Activated naive CD4-positive, alpha-beta T cell treated with anti-CD3 and anti-CD28 coated beads, Interleukin-2, amount 50 U/mL, for 24 hours (primary cell): ENCODE data around the gene SESTD1.
"Not testable (repeated sequence)": the region's sequence is repeated elsewhere in the genome, so short reads cannot be mapped to it uniquely, and the experiment has no call there.

ENCODE experiments used
- H3K27ac Mint-ChIP-seq: one replicate; pipeline ENCODE4 v1.8.0; 2021; ENCODE audit warnings: mild to moderate bottlenecking, mixed read lengths
- H3K27me3 Mint-ChIP-seq: one replicate; pipeline ENCODE4 v1.8.0; 2021; ENCODE audit warnings: mixed read lengths
- H3K36me3 Mint-ChIP-seq: one replicate; pipeline ENCODE4 v1.8.0; 2021; ENCODE audit warnings: mixed read lengths
- H3K4me1 Mint-ChIP-seq: one replicate; pipeline ENCODE4 v1.8.0; 2021; ENCODE audit warnings: mixed read lengths
- H3K4me3 Mint-ChIP-seq: one replicate; pipeline ENCODE4 v1.8.0; 2021; ENCODE audit warnings: mild to moderate bottlenecking, mixed read lengths
- H3K9me3 Mint-ChIP-seq: one replicate; pipeline ENCODE4 v1.8.0; 2021; ENCODE audit warnings: mixed read lengths

Gene SESTD1

GRCh38 chr2:179234658-179235240 lies 29.9 kb downstream of the SESTD1 start:
- Mint-ChIP-seq H3K4me3 (no peak overlapping the region), H3K4me1 (peaks cover 26% of the 10 kb centered on the region), H3K27me3 (no peaks in the 10 kb centered on the region), H3K36me3 (no peaks in the 10 kb centered on the region), H3K9me3 (no peaks in the 10 kb centered on the region), H3K27ac (no peak overlapping the region)

DNA sequence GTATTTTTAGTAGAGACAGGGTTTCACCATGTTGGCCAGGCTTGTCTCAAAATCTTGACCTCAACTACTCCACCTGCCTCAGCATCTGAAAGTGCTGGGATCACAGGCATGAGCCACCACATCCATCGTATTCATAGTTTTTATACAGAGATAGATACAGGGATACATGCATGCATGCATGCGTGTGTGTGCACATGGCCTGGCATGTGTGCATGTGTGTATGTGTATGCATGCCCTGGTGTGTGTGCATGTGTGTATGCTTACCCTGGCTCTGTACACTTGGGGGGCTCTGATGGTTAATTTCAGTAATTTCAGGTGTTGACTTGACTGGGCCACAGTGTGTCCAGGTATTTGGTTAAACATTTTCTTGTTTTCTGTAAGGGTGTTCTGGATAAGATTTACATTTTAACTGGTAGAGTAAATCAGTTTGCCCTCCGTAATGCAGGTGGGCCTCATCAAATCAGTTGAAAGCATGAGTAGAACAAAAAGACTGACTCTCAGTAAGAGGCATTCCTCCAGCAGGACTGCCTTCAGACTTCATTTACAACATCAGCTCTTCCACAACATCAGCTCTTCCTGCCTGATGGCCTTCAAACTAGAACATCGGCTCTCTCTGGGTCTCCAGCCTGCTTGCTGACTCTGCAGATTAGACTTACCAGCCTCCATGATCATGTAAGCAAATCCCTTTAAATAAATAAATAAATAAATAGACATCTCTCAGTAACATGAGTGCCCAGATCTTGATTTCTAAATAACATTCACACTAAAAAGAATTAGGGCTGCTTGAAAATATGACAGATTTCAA lies 30.8 kb downstream of the SESTD1 start:
- Mint-ChIP-seq H3K36me3 (no peaks in the 10 kb centered on the region), H3K4me1 (peaks cover 17% of the 10 kb centered on the region), H3K9me3 (no peaks in the 10 kb centered on the region), H3K4me3 (no peak overlapping the region), H3K27me3 (no peaks in the 10 kb centered on the region), H3K27ac (no peak overlapping the region)

DNA sequence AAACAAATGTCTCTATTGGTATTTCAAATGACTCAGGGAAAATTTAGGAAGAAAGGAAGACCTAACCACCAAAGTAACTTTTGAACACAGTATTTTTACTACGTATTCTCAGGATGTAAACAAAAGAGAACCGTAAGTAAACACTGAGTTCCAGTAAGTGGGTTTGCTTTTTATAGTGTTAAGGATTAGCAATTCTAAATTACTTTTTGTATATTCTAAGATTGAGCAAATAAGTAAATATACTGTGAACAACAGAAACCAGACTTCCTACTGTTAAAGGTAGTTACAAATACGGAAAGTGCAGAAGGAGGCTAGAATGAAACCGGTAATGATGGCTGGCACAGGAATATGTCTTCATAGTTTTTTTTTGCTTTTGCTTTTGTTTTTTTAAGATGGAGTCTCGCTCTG lies 31.5 kb downstream of the SESTD1 start:
- Mint-ChIP-seq H3K27ac (no peak overlapping the region), H3K36me3 (peaks cover 2% of the 10 kb centered on the region), H3K9me3 (no peaks in the 10 kb centered on the region), H3K4me3 (no peak overlapping the region), H3K4me1 (peaks cover 11% of the 10 kb centered on the region), H3K27me3 (no peaks in the 10 kb centered on the region)

- no peaks in the 10 kb centered on the region for H3K27me3 Mint-ChIP-seq
- no peak overlapping the region for H3K27ac Mint-ChIP-seq
These were observed 37.7 kb downstream of the SESTD1 start for GRCh38 chr2:179226961-179227259.

GRCh38 chr2:179226203-179226960 lies 38.2 kb downstream of the SESTD1 start:
- H3K27ac Mint-ChIP-seq = no peak overlapping the region
- no peaks in the 10 kb centered on the region for H3K4me1 Mint-ChIP-seq
- H3K4me3 Mint-ChIP-seq = no peak overlapping the region
- H3K9me3 Mint-ChIP-seq = no peaks in the 10 kb centered on the region
- H3K27me3 Mint-ChIP-seq = no peaks in the 10 kb centered on the region
- H3K36me3 Mint-ChIP-seq = peaks cover 2% of the 10 kb centered on the region

More at GRCh38 chr2:179226961-179227259, 37.7 kb downstream of the SESTD1 start:
- H3K36me3 Mint-ChIP-seq = peaks cover 2% of the 10 kb centered on the region
- no peaks in the 10 kb centered on the region for H3K9me3 Mint-ChIP-seq
- H3K4me1 Mint-ChIP-seq = no peaks in the 10 kb centered on the region
- H3K4me3 Mint-ChIP-seq = no peak overlapping the region

GRCh38 chr2:179224361-179224760 lies 40.3 kb downstream of the SESTD1 start:
- Mint-ChIP-seq H3K27ac (no peak overlapping the region), H3K36me3 (peaks cover 2% of the 10 kb centered on the region), H3K9me3 (no peaks in the 10 kb centered on the region), H3K4me1 (no peaks in the 10 kb centered on the region), H3K27me3 (no peaks in the 10 kb centered on the region), H3K4me3 (no peak overlapping the region)

- H3K4me3 Mint-ChIP-seq = no peak overlapping the region
These were observed 42.6 kb downstream of the SESTD1 start for GRCh38 chr2:179222076-179222475.

DNA sequence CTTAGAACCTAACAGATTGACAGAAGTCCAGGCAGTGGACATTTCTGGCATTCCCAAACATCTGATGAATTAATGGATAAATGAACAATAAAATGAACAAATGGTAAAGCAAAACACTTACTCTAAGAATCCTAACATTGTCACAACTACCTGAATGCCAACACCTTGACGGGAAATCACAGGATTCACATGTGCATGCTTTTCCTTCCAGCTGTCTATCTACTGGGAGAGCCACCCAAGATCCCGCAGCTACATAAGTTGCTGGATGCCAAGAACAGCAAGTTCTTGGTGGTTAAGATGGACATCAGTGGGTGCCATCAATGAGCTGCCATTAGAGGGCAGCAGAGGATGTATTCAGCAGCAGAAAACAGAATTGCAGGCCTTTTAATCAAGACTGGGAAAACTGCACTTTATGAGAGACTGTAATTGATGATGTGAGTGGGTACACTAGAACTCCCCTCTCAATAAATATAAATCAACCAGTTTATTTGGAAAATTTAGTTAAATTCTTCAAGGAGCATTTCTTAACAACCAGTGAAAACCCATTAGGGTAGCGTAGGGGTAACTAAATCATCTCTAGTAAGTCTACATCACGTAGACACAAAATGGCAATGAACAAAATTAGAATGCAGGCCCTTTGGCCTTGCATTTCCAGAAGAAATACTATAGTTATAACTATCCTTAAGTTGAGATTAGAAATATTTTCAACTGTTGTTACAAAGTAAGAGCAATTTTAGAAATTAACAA lies 45.6 kb downstream of the SESTD1 start:
- Mint-ChIP-seq H3K9me3 (no peaks in the 10 kb centered on the region), H3K27me3 (no peaks in the 10 kb centered on the region), H3K27ac (no peak overlapping the region), H3K4me1 (no peaks in the 10 kb centered on the region), H3K36me3 (no peaks in the 10 kb centered on the region), H3K4me3 (no peak overlapping the region)

More at GRCh38 chr2:179222076-179222475, 42.6 kb downstream of the SESTD1 start:
- H3K36me3 Mint-ChIP-seq = no peaks in the 10 kb centered on the region
- H3K4me1 Mint-ChIP-seq = no peaks in the 10 kb centered on the region
- H3K27ac Mint-ChIP-seq = no peak overlapping the region
- no peaks in the 10 kb centered on the region for H3K9me3 Mint-ChIP-seq
- H3K27me3 Mint-ChIP-seq = no peaks in the 10 kb centered on the region

DNA sequence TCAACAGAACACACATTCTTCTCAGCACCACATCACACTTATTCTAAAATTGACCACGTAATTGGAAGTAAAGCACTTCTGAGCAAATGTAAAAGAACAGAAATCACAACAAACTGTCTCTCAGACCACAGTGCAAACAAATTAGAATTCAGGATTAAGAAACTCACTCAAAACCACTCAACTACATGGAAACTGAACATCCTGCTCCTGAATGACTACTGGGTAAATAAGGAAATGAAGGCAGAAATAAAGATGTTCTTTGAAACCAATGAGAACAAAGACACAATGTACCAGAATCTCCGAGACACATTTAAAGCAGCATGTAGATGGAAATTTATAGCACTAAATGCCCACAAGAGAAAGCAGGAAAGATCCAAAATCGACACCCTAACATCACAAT lies 50.0 kb downstream of the SESTD1 start:
- H3K4me1 Mint-ChIP-seq, H3K9me3 Mint-ChIP-seq, H3K27ac Mint-ChIP-seq, H3K4me3 Mint-ChIP-seq, H3K27me3 Mint-ChIP-seq, H3K36me3 Mint-ChIP-seq: not testable (repeated sequence)

DNA sequence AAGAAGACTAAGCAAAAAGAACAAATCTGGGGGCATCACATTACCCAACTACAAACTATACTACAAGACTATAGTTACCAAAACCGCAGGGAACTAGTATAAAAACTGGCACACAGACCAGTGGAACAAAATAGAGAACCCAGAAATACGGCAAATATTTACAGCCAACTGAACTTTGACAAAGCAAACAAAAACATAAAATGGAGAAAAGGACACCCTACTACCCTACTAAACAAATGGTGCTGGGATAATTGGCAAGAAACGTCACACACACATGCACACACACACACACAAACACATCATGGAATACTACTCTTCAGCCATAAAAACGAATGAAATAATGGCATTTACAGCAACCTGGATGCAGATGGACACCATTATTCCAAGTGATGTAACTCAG lies 53.3 kb downstream of the SESTD1 start:
- Mint-ChIP-seq H3K4me1 (no peaks in the 10 kb centered on the region), H3K27me3 (no peaks in the 10 kb centered on the region), H3K4me3 (no peak overlapping the region), H3K27ac (no peak overlapping the region), H3K36me3 (no peaks in the 10 kb centered on the region), H3K9me3 (no peaks in the 10 kb centered on the region)

GRCh38 chr2:179208277-179208676 lies 56.4 kb downstream of the SESTD1 start:
- H3K4me3 Mint-ChIP-seq, H3K9me3 Mint-ChIP-seq, H3K36me3 Mint-ChIP-seq, H3K27ac Mint-ChIP-seq, H3K4me1 Mint-ChIP-seq, H3K27me3 Mint-ChIP-seq: not testable (repeated sequence)

DNA sequence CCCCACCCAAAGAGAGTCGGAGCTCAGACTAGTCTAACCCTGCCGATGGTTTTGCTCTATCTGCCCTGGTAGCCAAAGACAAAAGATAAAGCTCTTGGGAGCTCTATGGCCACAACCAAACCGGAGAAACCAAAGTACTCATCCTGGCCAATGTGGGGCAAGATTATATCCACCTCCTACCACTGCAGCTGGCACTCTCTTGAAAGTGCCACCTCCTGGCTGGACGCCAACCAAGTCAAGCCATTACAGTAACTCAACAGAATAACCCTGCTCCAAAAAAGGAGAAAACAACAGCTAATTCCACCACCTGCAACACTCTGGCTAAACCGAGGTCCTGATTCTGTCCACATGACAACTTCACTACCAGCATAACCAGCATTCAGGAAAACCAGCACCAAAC lies 57.6 kb downstream of the SESTD1 start:
- H3K9me3 Mint-ChIP-seq = no peaks in the 10 kb centered on the region
- no peak overlapping the region for H3K27ac Mint-ChIP-seq
- H3K4me3 Mint-ChIP-seq = no peak overlapping the region
- H3K4me1 Mint-ChIP-seq = no peaks in the 10 kb centered on the region
- no peaks in the 10 kb centered on the region for H3K27me3 Mint-ChIP-seq
- H3K36me3 Mint-ChIP-seq = no peaks in the 10 kb centered on the region

DNA sequence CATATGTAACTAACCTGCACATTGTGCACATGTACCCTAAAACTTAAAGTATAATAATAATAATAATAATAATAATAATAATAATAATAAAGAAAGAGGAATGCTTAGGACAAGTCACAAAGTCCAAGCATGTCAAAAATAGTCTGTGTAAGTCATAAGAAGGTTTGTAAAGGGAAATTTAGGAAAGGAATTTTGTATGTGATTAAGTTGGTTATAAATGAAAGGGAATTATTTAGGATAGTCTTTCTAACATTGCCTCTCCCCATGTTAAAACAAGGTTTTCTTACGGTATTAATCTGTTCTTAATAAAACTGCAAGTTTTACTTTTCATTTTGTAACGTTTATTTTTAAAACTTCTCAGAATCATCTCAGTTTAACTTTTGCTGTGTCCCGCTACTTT lies 62.8 kb downstream of the SESTD1 start:
- peaks cover 2% of the 10 kb centered on the region for H3K4me1 Mint-ChIP-seq
- no peaks in the 10 kb centered on the region for H3K9me3 Mint-ChIP-seq
- H3K36me3 Mint-ChIP-seq = no peaks in the 10 kb centered on the region
- H3K27me3 Mint-ChIP-seq = no peaks in the 10 kb centered on the region
- H3K27ac Mint-ChIP-seq = no peak overlapping the region
- H3K4me3 Mint-ChIP-seq = no peak overlapping the region

GRCh38 chr2:179195926-179196590 lies 68.6 kb downstream of the SESTD1 start:
- not testable (repeated sequence) for H3K9me3 Mint-ChIP-seq, H3K27ac Mint-ChIP-seq, H3K36me3 Mint-ChIP-seq, H3K27me3 Mint-ChIP-seq, H3K4me3 Mint-ChIP-seq
- H3K4me1 Mint-ChIP-seq = peaks cover 21% of the 10 kb centered on the region

DNA sequence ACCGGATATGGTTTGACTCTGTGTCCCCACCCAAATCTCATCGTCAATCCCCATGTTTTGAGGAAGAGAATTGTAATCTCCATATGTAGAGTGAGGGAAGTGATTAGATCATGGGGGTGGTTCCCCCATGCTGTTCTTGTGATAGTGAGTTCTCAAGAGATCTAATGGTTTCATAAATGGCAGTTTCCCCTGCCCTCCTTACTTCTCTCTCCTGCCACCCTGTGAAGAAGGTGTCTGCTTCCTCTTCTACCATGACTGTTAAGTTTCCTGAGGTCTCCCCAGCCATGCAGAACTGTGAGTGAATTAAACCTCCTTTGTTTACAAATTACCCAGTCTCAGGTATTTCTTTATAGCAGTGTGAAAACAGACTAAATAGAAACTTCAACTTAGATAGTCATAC lies 69.5 kb downstream of the SESTD1 start:
- H3K27ac Mint-ChIP-seq = no peak overlapping the region
- no peaks in the 10 kb centered on the region for H3K9me3 Mint-ChIP-seq
- H3K27me3 Mint-ChIP-seq = no peaks in the 10 kb centered on the region
- H3K4me3 Mint-ChIP-seq = peak overlapping the region; percentile 19
- peaks cover under 1% of the 10 kb centered on the region for H3K36me3 Mint-ChIP-seq
- H3K4me1 Mint-ChIP-seq = peaks cover 21% of the 10 kb centered on the region
